ENCODE data around the gene EFNA5. TPM values are rescaled to one million over a fixed set of nuclear protein-coding genes. Genes with fewer than 3 reads are reported as not detected.

EFNA5 gene
- polyA plus RNA-seq, 3 donors: 0.01 TPM; not detected in 2

DNA sequence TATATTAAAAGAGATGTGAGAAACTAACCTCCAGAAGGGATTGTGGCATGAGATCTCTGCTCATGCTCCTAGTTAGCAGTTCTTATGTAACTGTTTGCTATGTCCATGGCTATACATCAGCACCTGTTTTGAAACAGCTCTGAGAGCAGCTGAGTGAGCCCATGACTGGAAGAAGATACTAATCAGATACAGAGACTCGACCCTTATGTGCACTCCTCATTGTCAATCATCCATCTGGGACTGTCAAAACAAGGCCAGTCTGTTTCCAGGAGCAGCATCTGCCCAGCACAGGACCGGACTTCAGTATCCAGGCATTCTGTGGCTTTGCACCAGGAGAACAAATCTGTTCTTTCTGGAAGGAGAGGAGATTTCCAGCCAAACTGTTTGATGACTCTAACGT lies 77.7 kb downstream of the EFNA5 start:
- Mint-ChIP-seq H3K36me3 (no peaks in the 10 kb centered on the region), H3K4me3 (no peak overlapping the region), H3K27me3 (ENCODE audit: low read depth in 3 of 3) (peaks cover 0 to 2% (median 1%) of the 10 kb centered on the region in 3 donors), H3K27ac (no peak overlapping the region), H3K4me1 (no peaks in the 10 kb centered on the region), H3K9me3 (no peaks in the 10 kb centered on the region)
- no peaks in the 10 kb centered on the region for H3K9me3 ChIP-seq (replicated peaks in 1 of 2; ENCODE audit: control insufficient read depth in 1 of 2, insufficient read depth in 1 of 2, low read length in 2 of 2)
- no peaks in the 10 kb centered on the region for H3K27me3 ChIP-seq (ENCODE audit: control insufficient read depth in 2 of 2, insufficient read depth in 2 of 2, low read length in 2 of 2)
- H3K4me1 ChIP-seq (ENCODE audit: control insufficient read depth in 1 of 2, insufficient read depth in 2 of 2, low read length in 2 of 2): no peaks in the 10 kb centered on the region
- H3K9ac ChIP-seq (ENCODE audit: insufficient read depth, low read length, poor library complexity, severe bottlenecking): no peak overlapping the region
- DNase-seq: no peak
- H4K20me1 ChIP-seq (ENCODE audit: insufficient read depth, low read length): no peaks in the 10 kb centered on the region
- no peak overlapping the region for H3K4me2 ChIP-seq (replicated peaks; ENCODE audit: extremely low read depth, low read length, poor library complexity, severe bottlenecking)
- no peaks in the 10 kb centered on the region for H3K36me3 ChIP-seq (replicated peaks in 1 of 2; ENCODE audit: control insufficient read depth in 1 of 2, insufficient read depth in 2 of 2, low read length in 2 of 2)
- no peak overlapping the region for H3K4me3 ChIP-seq (replicated peaks in 1 of 3; ENCODE audit: low read depth in 2 of 3, low read length in 3 of 3)
- TF ChIP-seq, protein P1, sequence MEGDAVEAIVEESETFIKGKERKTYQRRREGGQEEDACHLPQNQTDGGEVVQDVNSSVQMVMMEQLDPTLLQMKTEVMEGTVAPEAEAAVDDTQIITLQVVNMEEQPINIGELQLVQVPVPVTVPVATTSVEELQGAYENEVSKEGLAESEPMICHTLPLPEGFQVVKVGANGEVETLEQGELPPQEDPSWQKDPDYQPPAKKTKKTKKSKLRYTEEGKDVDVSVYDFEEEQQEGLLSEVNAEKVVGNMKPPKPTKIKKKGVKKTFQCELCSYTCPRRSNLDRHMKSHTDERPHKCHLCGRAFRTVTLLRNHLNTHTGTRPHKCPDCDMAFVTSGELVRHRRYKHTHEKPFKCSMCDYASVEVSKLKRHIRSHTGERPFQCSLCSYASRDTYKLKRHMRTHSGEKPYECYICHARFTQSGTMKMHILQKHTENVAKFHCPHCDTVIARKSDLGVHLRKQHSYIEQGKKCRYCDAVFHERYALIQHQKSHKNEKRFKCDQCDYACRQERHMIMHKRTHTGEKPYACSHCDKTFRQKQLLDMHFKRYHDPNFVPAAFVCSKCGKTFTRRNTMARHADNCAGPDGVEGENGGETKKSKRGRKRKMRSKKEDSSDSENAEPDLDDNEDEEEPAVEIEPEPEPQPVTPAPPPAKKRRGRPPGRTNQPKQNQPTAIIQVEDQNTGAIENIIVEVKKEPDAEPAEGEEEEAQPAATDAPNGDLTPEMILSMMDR (IDR thresholded peaks at IDR 0.05): no peak
- no peaks in the 10 kb centered on the region for H3K79me2 ChIP-seq (ENCODE audit: insufficient read depth, low read length)
- 90% methylated on average over 3 of the region's 3 CpGs for WGBS (ENCODE audit: insufficient coverage)
- intact Hi-C loops (cut with micrococcal nuclease): no loop called here
- H3K27ac ChIP-seq (ENCODE audit: low read depth in 1 of 2, low read length in 2 of 2): no peak overlapping the region
- H2AFZ ChIP-seq (ENCODE audit: insufficient read depth, low read depth, low read length, poor library complexity, severe bottlenecking): no peak overlapping the region

DNA sequence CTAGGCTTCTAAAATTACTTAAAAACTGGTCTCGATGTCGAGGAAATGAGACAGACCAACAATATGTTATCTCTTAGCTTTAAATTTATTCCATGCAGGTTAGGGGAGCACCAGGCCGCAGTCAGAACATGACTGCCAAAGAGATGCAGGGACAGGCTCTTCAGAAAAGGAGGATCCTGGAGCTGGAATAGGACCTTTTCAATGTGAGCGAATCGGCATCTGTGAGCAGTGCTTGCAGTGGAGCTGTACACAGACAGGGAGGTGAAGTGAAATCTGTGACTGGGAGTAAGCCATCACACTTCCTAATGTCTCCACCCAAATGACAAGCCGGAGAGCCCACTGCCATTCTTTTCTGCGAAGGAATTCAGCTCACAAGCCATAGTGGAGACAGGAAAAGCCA lies 78.2 kb downstream of the EFNA5 start:
- WGBS (ENCODE audit: insufficient coverage): 100% methylated on average over 1 of the region's 7 CpGs
- H3K27me3 ChIP-seq (ENCODE audit: control insufficient read depth in 2 of 2, insufficient read depth in 2 of 2, low read length in 2 of 2): no peaks in the 10 kb centered on the region
- DNase-seq: no peak
- H3K27ac Mint-ChIP-seq: no peak overlapping the region
- H3K4me1 ChIP-seq (ENCODE audit: control insufficient read depth in 1 of 2, insufficient read depth in 2 of 2, low read length in 2 of 2): no peaks in the 10 kb centered on the region
- TF ChIP-seq, protein P1 (IDR thresholded peaks at IDR 0.05): no peak
- no peak overlapping the region for H3K4me3 ChIP-seq (replicated peaks in 1 of 3; ENCODE audit: low read depth in 2 of 3, low read length in 3 of 3)
- no peaks in the 10 kb centered on the region for H3K36me3 ChIP-seq (replicated peaks in 1 of 2; ENCODE audit: control insufficient read depth in 1 of 2, insufficient read depth in 2 of 2, low read length in 2 of 2)
- H3K27me3 Mint-ChIP-seq (ENCODE audit: low read depth in 3 of 3): peaks cover 0 to 2% (median 1%) of the 10 kb centered on the region in 3 donors
- intact Hi-C loops (cut with micrococcal nuclease): no loop called here
- no peak overlapping the region for H2AFZ ChIP-seq (ENCODE audit: insufficient read depth, low read depth, low read length, poor library complexity, severe bottlenecking)
- H3K4me1 Mint-ChIP-seq: no peaks in the 10 kb centered on the region
- H3K36me3 Mint-ChIP-seq: no peaks in the 10 kb centered on the region
- no peak overlapping the region for H3K27ac ChIP-seq (ENCODE audit: low read depth in 1 of 2, low read length in 2 of 2)
- H3K4me3 Mint-ChIP-seq: no peak overlapping the region
- no peaks in the 10 kb centered on the region for H4K20me1 ChIP-seq (ENCODE audit: insufficient read depth, low read length)
- H3K79me2 ChIP-seq (ENCODE audit: insufficient read depth, low read length): no peaks in the 10 kb centered on the region
- no peak overlapping the region for H3K9ac ChIP-seq (ENCODE audit: insufficient read depth, low read length, poor library complexity, severe bottlenecking)
- H3K9me3 Mint-ChIP-seq: no peaks in the 10 kb centered on the region
- no peaks in the 10 kb centered on the region for H3K9me3 ChIP-seq (replicated peaks in 1 of 2; ENCODE audit: control insufficient read depth in 1 of 2, insufficient read depth in 1 of 2, low read length in 2 of 2)
- no peak overlapping the region for H3K4me2 ChIP-seq (replicated peaks; ENCODE audit: extremely low read depth, low read length, poor library complexity, severe bottlenecking)

All from CD14-positive monocyte (primary cell).